Right atrium auricular region (tissue), 2 donors: ENCODE data around the gene SH2D2A. TPM values are rescaled to one million over a fixed set of nuclear protein-coding genes. Genes with fewer than 3 reads are reported as not detected.

Experiments
- DNase-seq: peaks from one replicate; pipeline ENCODE4 v3.0.0-alpha.2; 2019; ENCODE audit warnings: low spot score
- H3K27ac ChIP-seq, 2 donors: fragments of 200-600 bp; sonication (generic); 1 replicate in 1 of 2; 2 replicates in 1 of 2; pipeline ENCODE4 v1.5.1; 2016 to 2019
- H3K27me3 ChIP-seq, 2 donors: fragments of 200-600 bp; sonication (generic); one replicate each; pipeline versions ENCODE4 v1.5.1 to v1.6.0; 2017 to 2019
- H3K36me3 ChIP-seq: fragments of 200-600 bp; sonication (generic); one replicate; pipeline ENCODE4 v1.5.1; 2016
- H3K4me1 ChIP-seq, 2 donors: fragments of 200-600 bp; sonication (generic); one replicate each; pipeline versions ENCODE4 v1.5.1 to v1.6.0; 2017 to 2019
- H3K4me3 ChIP-seq, 2 donors: fragments of 200-600 bp; sonication (generic); 1 replicate in 1 of 2; 2 replicates in 1 of 2; pipeline ENCODE4 v1.5.1; 2017 to 2019; ENCODE audit warnings: mild to moderate bottlenecking in 1 of 2, moderate library complexity in 1 of 2
- H3K9me3 ChIP-seq, 2 donors: fragments of 200-600 bp; sonication (generic); one replicate each; pipeline ENCODE4 v1.5.1; 2019
- CTCF ChIP-seq, 2 donors: fragments of 200-600 bp; sonication (generic); IDR thresholded peaks; one replicate each; pipeline ENCODE4 v1.5.1; 2019; ENCODE audit warnings: antibody characterized with exemption in 2 of 2
- total RNA-seq, 2 donors: library from RNA; depleted of rRNA; stranded (reverse); fragments of >200 nt; gene quantifications; one replicate each; pipeline ENCODE4 v1.1.0, GENCODE V29; 2016

The SH2D2A gene
- total RNA-seq, 2 donors from 2014 or later = 0.30 to 0.98 TPM

GRCh38 chr1:156813750-156814570 is 2.7 kb downstream of the SH2D2A start:
- DNase-seq = peak; percentile 68
- Histone ChIP-seq H3K27me3 (no peaks in the 10 kb centered on the region), H3K36me3 (no peaks in the 10 kb centered on the region), H3K4me3 (peak overlapping the region; percentile 34 to 46), H3K9me3 (no peaks in the 10 kb centered on the region), H3K27ac (peak overlapping the region; percentile 71 to 78), H3K4me1 (peaks cover 0 to 27% of the 10 kb centered on the region in 2 donors)
- TF ChIP-seq CTCF (IDR thresholded peaks at IDR 0.05) = peak; percentile 59 to 86

GRCh38 chr1:156813298-156813697 is 3.4 kb downstream of the SH2D2A start:
- H3K27me3 ChIP-seq = no peaks in the 10 kb centered on the region
- H3K27ac ChIP-seq = peak overlapping the region in 1 of 2 donors; percentile 78
- peaks cover 0 to 27% of the 10 kb centered on the region in 2 donors for H3K4me1 ChIP-seq
- H3K36me3 ChIP-seq = no peaks in the 10 kb centered on the region
- no peaks in the 10 kb centered on the region for H3K9me3 ChIP-seq
- peak overlapping the region; percentile 34 to 46 for H3K4me3 ChIP-seq
- TF ChIP-seq CTCF (IDR thresholded peaks at IDR 0.05) = no peak
- no peak for DNase-seq

- no peak for DNase-seq
- Histone ChIP-seq H3K4me1 (peaks cover 0 to 27% of the 10 kb centered on the region in 2 donors), H3K27me3 (no peaks in the 10 kb centered on the region), H3K36me3 (no peaks in the 10 kb centered on the region), H3K9me3 (no peaks in the 10 kb centered on the region), H3K27ac (no peak overlapping the region), H3K4me3 (no peak overlapping the region)
- TF ChIP-seq CTCF (IDR thresholded peaks at IDR 0.05) = no peak
Measured at GRCh38 chr1:156812293-156812990, 4.2 kb downstream of the SH2D2A start.

- no peaks in the 10 kb centered on the region for H3K9me3 ChIP-seq
- peaks cover 0 to 32% of the 10 kb centered on the region in 2 donors for H3K4me1 ChIP-seq
- H3K27me3 ChIP-seq = no peaks in the 10 kb centered on the region
- no peak overlapping the region for H3K4me3 ChIP-seq
- no peak for TF ChIP-seq CTCF (IDR thresholded peaks at IDR 0.05)
- H3K27ac ChIP-seq = no peak overlapping the region
- H3K36me3 ChIP-seq = no peaks in the 10 kb centered on the region
- DNase-seq = no peak
Measured at GRCh38 chr1:156811168-156811567, 5.5 kb downstream of the SH2D2A start.

- no peak for DNase-seq
- Histone ChIP-seq H3K4me1 (peaks cover 0 to 35% of the 10 kb centered on the region in 2 donors), H3K9me3 (no peaks in the 10 kb centered on the region), H3K27ac (no peak overlapping the region), H3K27me3 (no peaks in the 10 kb centered on the region), H3K36me3 (no peaks in the 10 kb centered on the region), H3K4me3 (no peak overlapping the region)
- TF ChIP-seq CTCF (IDR thresholded peaks at IDR 0.05) = no peak
Measured at GRCh38 chr1:156809711-156810366, 6.8 kb downstream of the SH2D2A start.
